Activated naive CD8-positive, alpha-beta T cell treated with anti-CD3 and anti-CD28 coated beads, Interleukin-2, amount 50 U/mL, for 24 hours (primary cell): ENCODE data around the gene ZNF519.

Source experiments
- ATAC-seq: fragments of 150-1000 bp; cut with Tn5 transposase; one replicate; pipeline ENCODE4 v1.10.0; 2021
- DNase-seq: peaks from one replicate; pipeline ENCODE4 v3.0.0; 2021
- H3K27ac Mint-ChIP-seq: one replicate; pipeline ENCODE4 v1.8.0; 2021; ENCODE audit warnings: mild to moderate bottlenecking, mixed read lengths
- H3K27me3 Mint-ChIP-seq: one replicate; pipeline ENCODE4 v1.8.0; 2021; ENCODE audit warnings: mixed read lengths
- H3K36me3 Mint-ChIP-seq: one replicate; pipeline ENCODE4 v1.8.0; 2021; ENCODE audit warnings: low read depth, mixed read lengths
- H3K4me1 Mint-ChIP-seq: one replicate; pipeline ENCODE4 v1.8.0; 2021; ENCODE audit warnings: mixed read lengths
- H3K4me3 Mint-ChIP-seq: one replicate; pipeline ENCODE4 v1.8.0; 2021; ENCODE audit warnings: mild to moderate bottlenecking, moderate library complexity, mixed read lengths
- H3K9me3 Mint-ChIP-seq: one replicate; pipeline ENCODE4 v1.8.0; 2021; ENCODE audit warnings: mixed read lengths

ZNF519 gene

DNA sequence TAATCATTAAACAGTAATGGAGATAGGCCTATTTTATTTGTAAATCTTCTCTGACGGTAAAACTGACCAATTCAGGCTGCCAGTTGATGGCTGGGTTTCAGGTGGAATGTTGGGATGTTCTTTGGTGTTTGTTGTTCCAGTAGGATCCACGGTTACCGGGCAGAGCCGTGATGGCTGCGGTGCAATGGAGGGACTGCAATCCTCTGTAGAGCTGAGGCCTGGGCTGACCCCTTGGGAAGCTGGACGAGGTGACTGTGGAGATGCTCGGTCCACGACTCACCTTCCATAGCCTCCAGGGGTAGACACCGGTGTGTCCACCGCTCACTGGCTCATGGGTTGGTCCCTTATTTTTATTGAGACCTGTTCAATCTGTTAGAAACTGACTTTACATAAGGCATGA lies 42.5 kb downstream of the ZNF519 start:
- H3K4me3 Mint-ChIP-seq, result no peak overlapping the region
- no peak for ATAC-seq
- peaks cover 3% of the 10 kb centered on the region for H3K27me3 Mint-ChIP-seq

DNA sequence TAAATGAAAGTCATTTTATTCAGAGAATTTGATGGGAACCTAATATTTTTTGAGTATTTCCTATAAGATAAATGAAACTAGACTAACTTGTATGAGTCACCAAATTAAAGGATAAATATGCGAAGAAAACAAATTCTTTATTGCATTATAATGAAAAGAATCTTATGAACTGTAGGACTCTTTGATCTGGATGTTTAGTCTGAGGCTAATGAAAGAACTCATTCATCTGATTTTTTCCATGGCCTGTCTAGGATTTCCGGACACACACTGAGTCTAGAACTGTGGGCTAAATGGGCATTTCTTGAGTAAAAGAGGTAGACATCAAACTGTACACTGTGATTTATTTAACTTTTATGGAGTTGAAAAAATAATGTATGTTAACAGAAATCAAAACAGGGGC lies 43.0 kb downstream of the ZNF519 start:
- H3K27ac Mint-ChIP-seq, result no peak overlapping the region
- no peaks in the 10 kb centered on the region for H3K4me1 Mint-ChIP-seq
- ATAC-seq, result no peak
- H3K36me3 Mint-ChIP-seq, result no peaks in the 10 kb centered on the region
- peaks cover 3% of the 10 kb centered on the region for H3K27me3 Mint-ChIP-seq
- H3K4me3 Mint-ChIP-seq, result no peak overlapping the region
- DNase-seq, result no peak
- H3K9me3 Mint-ChIP-seq, result no peaks in the 10 kb centered on the region

More for the DNA sequence above, 42.5 kb downstream of the ZNF519 start:
- H3K27ac Mint-ChIP-seq, result no peak overlapping the region
- H3K4me1 Mint-ChIP-seq, result no peaks in the 10 kb centered on the region
- DNase-seq, result no peak
- no peaks in the 10 kb centered on the region for H3K36me3 Mint-ChIP-seq
- no peaks in the 10 kb centered on the region for H3K9me3 Mint-ChIP-seq

DNA sequence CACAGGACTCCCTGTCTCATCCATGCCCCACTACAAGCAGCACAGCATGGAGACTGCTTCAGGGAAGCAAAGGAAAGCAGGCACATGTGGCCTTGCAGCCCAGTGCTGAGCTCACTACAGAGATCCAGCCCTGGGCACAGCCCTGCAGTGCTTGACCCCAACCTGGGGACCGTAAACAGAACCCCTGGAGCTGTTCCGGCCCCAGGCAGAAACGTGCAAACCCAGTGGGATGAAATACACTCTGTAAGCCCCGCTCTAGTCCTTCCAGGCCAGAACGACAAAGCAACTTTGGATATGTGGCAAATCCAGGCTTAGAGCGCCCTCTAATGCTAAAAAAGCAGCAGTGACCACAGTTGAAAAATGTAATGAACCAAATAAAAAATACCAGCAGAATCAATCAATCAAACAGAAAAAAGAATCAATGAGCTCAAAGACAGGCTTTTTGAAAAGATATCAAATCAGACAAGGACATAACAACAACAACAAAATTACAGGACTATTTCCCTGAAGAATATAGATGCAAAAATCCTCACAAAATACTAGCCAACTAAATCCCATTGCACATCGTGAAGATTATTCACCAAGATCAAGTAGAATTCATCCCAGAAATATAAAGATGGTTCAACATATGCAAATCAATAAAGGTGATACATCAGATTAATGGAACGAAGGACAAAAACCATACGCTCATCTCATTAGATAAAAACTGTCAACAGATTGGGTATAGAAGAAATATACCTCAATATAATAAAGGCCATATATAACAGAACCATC lies 45.6 kb downstream of the ZNF519 start:
- H3K4me3 Mint-ChIP-seq, result no peak overlapping the region
- no peak for DNase-seq
- H3K27me3 Mint-ChIP-seq, result peaks cover 3% of the 10 kb centered on the region
- H3K36me3 Mint-ChIP-seq, result no peaks in the 10 kb centered on the region
- ATAC-seq, result peak; percentile 28
- no peaks in the 10 kb centered on the region for H3K9me3 Mint-ChIP-seq
- no peak overlapping the region for H3K27ac Mint-ChIP-seq
- no peaks in the 10 kb centered on the region for H3K4me1 Mint-ChIP-seq

DNA sequence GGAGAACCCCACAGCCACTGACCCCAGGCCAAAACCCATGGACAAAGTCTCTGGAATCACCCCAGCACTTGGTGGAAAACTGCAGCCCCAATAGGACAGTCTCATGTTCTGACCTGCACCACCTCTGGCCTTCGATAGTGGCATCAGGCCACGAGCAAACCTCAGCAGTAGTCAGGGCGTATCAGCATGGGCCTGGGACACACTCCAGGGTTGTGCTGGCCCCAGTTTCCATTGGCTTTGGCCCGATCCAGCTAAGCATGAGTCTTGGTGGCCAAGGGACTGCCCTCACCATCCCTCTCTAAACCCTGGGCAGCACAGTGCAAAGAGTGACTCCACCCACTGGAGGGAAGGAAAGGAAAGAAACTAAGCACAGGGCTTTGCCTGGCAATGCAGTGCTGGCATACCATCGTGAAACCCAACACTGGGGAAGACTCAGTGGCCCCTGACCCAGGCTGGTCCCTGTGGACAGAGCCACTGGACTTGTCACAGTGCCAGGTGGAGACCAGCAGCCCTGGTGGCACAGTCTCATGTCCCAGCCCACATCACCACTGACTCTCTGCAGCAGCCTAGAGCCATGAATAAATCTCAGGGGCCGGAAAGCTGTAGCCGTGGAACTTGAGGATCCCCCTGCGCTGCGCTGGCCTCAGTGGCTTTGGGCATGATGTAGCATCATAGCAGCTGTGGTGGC lies 46.3 kb downstream of the ZNF519 start:
- ATAC-seq (peak; percentile 28), DNase-seq (no peak)
- Mint-ChIP-seq H3K27ac (no peak overlapping the region), H3K4me1 (no peaks in the 10 kb centered on the region), H3K9me3 (no peaks in the 10 kb centered on the region), H3K4me3 (no peak overlapping the region), H3K27me3 (peaks cover 3% of the 10 kb centered on the region), H3K36me3 (no peaks in the 10 kb centered on the region)

DNA sequence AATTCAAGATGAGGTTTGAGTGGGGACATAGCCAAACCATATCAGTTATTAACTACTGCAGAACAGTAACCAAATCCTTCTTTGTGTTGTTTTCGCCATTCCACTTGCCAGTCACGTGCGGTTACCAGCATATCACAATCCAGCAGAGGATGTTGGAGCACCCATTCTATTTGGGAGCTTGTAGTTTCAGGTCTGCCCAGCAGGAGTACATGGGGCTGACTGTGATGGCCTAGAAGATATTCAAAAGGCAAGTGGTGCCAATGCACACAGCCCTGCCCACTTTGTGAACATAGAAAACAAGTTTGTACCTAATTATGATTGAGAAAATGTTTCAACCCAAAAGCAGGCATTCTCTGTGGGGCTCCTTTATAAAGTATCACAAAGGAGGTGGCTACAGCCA lies 57.0 kb downstream of the ZNF519 start:
- H3K9me3 Mint-ChIP-seq, result peaks cover under 1% of the 10 kb centered on the region
- peaks cover 7% of the 10 kb centered on the region for H3K36me3 Mint-ChIP-seq
- H3K27ac Mint-ChIP-seq, result no peak overlapping the region
- H3K27me3 Mint-ChIP-seq, result no peaks in the 10 kb centered on the region
- no peak overlapping the region for H3K4me3 Mint-ChIP-seq
- DNase-seq (no peak), ATAC-seq (no peak)
- H3K4me1 Mint-ChIP-seq, result no peaks in the 10 kb centered on the region

DNA sequence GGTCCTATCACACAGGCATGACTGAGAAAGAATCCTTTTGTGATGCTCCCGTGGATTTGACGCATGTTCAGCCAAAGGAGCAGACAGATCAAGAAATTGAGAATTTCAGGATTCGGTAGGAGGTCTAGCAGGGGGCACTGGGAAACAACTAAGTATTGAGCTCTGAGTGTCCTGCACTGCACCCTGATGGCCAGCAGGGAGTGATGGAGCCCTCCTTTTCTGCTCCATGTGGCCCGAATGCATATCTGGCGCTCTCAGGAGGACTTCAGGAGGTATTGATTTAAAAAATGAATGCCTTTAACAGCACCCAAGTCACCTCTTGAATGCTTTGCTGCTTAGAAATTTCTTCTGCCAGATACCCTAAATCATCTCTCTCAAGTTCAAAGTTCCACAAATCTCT lies 58.0 kb downstream of the ZNF519 start:
- Mint-ChIP-seq H3K27ac (no peak overlapping the region), H3K9me3 (peaks cover 4% of the 10 kb centered on the region), H3K27me3 (no peaks in the 10 kb centered on the region), H3K4me1 (no peaks in the 10 kb centered on the region), H3K36me3 (peaks cover 12% of the 10 kb centered on the region), H3K4me3 (no peak overlapping the region)
- ATAC-seq (no peak), DNase-seq (no peak)

DNA sequence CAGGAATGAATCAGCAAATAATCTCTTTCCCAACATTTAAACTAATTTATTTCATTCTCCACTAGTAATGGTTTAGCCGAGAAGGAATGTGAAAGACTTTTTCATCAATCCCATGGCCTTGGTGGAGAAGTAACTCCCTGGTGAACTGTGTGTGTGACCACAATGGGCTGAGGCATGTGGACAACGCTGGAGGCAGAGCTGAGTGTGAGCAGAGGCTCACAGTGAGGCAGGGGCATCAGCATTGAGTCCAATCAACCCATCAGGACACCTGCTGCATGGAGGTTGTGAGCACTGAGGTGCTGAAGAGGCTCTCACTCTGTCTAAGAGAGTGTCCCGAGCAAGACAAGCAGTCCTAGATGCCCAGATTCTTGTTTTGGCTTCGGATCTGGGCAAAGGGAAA lies 78.6 kb downstream of the ZNF519 start:
- DNase-seq, result no peak
- no peak overlapping the region for H3K4me3 Mint-ChIP-seq
- peaks cover 27% of the 10 kb centered on the region for H3K9me3 Mint-ChIP-seq
- no peak for ATAC-seq
- H3K27ac Mint-ChIP-seq, result no peak overlapping the region
- H3K4me1 Mint-ChIP-seq, result no peaks in the 10 kb centered on the region
- no peaks in the 10 kb centered on the region for H3K27me3 Mint-ChIP-seq
- no peaks in the 10 kb centered on the region for H3K36me3 Mint-ChIP-seq
